ENCODE results near the gene KATNB1. TPM values are rescaled to one million over a fixed set of nuclear protein-coding genes. Genes with fewer than 3 reads are reported as not detected.
"Not testable (repeated sequence)": the region's sequence is repeated elsewhere in the genome, so short reads cannot be mapped to it uniquely, and the experiment has no call there.

KATNB1 gene
- total RNA-seq, 1 donor from 2014 or later: 18.0 TPM

GRCh38 chr16:57781349-57781740 lies 45.8 kb downstream of the KATNB1 start:
- H3K4me1 ChIP-seq: peaks cover 3% of the 10 kb centered on the region
- no peaks in the 10 kb centered on the region for H3K9me3 ChIP-seq
- peak; percentile 19 for DNase-seq
- ATAC-seq: no peak
- no peak for TF ChIP-seq CTCF (IDR thresholded peaks at IDR 0.05)
- peaks cover 46% of the 10 kb centered on the region for H3K36me3 ChIP-seq
- no peaks in the 10 kb centered on the region for H3K27me3 ChIP-seq (ENCODE audit: low read depth)
- intact Hi-C loops (cut with DNase I): no loop called here
- no peak overlapping the region for H3K4me3 ChIP-seq
- no peak overlapping the region for H3K27ac ChIP-seq

- Histone ChIP-seq H3K4me3 (no peak overlapping the region), H3K4me1 (peaks cover 9% of the 10 kb centered on the region), H3K27me3 (ENCODE audit: low read depth) (no peaks in the 10 kb centered on the region), H3K9me3 (no peaks in the 10 kb centered on the region), H3K27ac (peak overlapping the region; percentile 43), H3K36me3 (peaks cover 42% of the 10 kb centered on the region)
- intact Hi-C loops (cut with DNase I): no loop called here
- DNase-seq (peak; percentile 19), ATAC-seq (no peak)
- no peak for TF ChIP-seq CTCF (IDR thresholded peaks at IDR 0.05)
Measured at GRCh38 chr16:57781741-57782606, 46.4 kb downstream of the KATNB1 start.

- H3K27me3 ChIP-seq (ENCODE audit: low read depth); H3K9me3 ChIP-seq; H3K4me3 ChIP-seq; ATAC-seq; intact Hi-C loops (cut with DNase I): not testable (repeated sequence)
- Histone ChIP-seq H3K4me1 (peaks cover 16% of the 10 kb centered on the region), H3K27ac (peak overlapping the region; percentile 43), H3K36me3 (peaks cover 44% of the 10 kb centered on the region)
- peak; percentile 36 for DNase-seq
Measured at GRCh38 chr16:57782607-57783055, 47.1 kb downstream of the KATNB1 start.

- Histone ChIP-seq H3K27me3 (ENCODE audit: low read depth) (no peaks in the 10 kb centered on the region), H3K4me1 (peaks cover 21% of the 10 kb centered on the region), H3K36me3 (peaks cover 47% of the 10 kb centered on the region), H3K4me3 (no peak overlapping the region), H3K9me3 (no peaks in the 10 kb centered on the region), H3K27ac (peak overlapping the region; percentile 8)
- intact Hi-C loops (cut with DNase I): no loop called here
- TF ChIP-seq CTCF (IDR thresholded peaks at IDR 0.05): no peak
- ATAC-seq: no peak
- no peak for DNase-seq
Measured at GRCh38 chr16:57783116-57783515, 47.5 kb downstream of the KATNB1 start.

GRCh38 chr16:57783883-57784282 lies 48.3 kb downstream of the KATNB1 start:
- Histone ChIP-seq H3K27ac (no peak overlapping the region), H3K36me3 (peaks cover 46% of the 10 kb centered on the region), H3K27me3 (ENCODE audit: low read depth) (no peaks in the 10 kb centered on the region), H3K4me1 (peaks cover 21% of the 10 kb centered on the region), H3K4me3 (no peak overlapping the region), H3K9me3 (no peaks in the 10 kb centered on the region)
- intact Hi-C loops (cut with DNase I): no loop called here
- no peak for DNase-seq
- no peak for TF ChIP-seq CTCF (IDR thresholded peaks at IDR 0.05)
- no peak for ATAC-seq

- peaks cover 21% of the 10 kb centered on the region for H3K4me1 ChIP-seq
- H3K27ac ChIP-seq: no peak overlapping the region
- TF ChIP-seq CTCF (IDR thresholded peaks at IDR 0.05): no peak
- H3K4me3 ChIP-seq: no peak overlapping the region
- no peaks in the 10 kb centered on the region for H3K9me3 ChIP-seq
- no peaks in the 10 kb centered on the region for H3K27me3 ChIP-seq (ENCODE audit: low read depth)
- peaks cover 46% of the 10 kb centered on the region for H3K36me3 ChIP-seq
- intact Hi-C loops (cut with DNase I): no loop called here
- ATAC-seq (no peak), DNase-seq (no peak)
Measured at GRCh38 chr16:57784334-57784733, 48.8 kb downstream of the KATNB1 start.

Data from lower lobe of right lung (tissue), 2 donors.